ENCODE results near the gene COBLL1. TPM values are rescaled to one million over a fixed set of nuclear protein-coding genes. Genes with fewer than 3 reads are reported as not detected.

COBLL1 gene
- total and polyA plus RNA-seq, 2 donors (not counting 1 experiment from before 2014, with no cell fraction given) = 10.1 to 11.9 TPM

GRCh38 chr2:164642946-164643555, 198.6 kb downstream of the COBLL1 start:
- Histone ChIP-seq H3K79me2 (ENCODE audit: control insufficient read depth, insufficient read depth, low read length) (no peaks in the 10 kb centered on the region), H3K4me3 (replicated peaks in 1 of 4; ENCODE audit: control extremely low read depth in 1 of 4, insufficient read depth in 1 of 4, low read depth in 3 of 4, low read length in 4 of 4) (no peak overlapping the region), H4K20me1 (ENCODE audit: control insufficient read depth, extremely low read depth, insufficient read depth, low read length) (no peaks in the 10 kb centered on the region), H3K4me1 (ENCODE audit: control insufficient read depth, extremely low read depth, insufficient read depth, low read length) (no peaks in the 10 kb centered on the region), H3K9ac (ENCODE audit: insufficient read depth, low read length) (no peak overlapping the region), H3K27me3 (ENCODE audit: control insufficient read depth, insufficient read depth, low read length) (no peaks in the 10 kb centered on the region), H3K27ac (ENCODE audit: insufficient read depth, low read length) (no peak overlapping the region), H3K9me3 (ENCODE audit: control insufficient read depth, insufficient read depth, low read depth, low read length) (no peaks in the 10 kb centered on the region), H2AFZ (ENCODE audit: low read length) (no peak overlapping the region), H3K36me3 (ENCODE audit: control insufficient read depth, insufficient read depth, low read length) (no peaks in the 10 kb centered on the region), H3K4me2 (ENCODE audit: extremely low read depth, insufficient read depth, low read length) (no peak overlapping the region)
- TF ChIP-seq EZH2 (IDR thresholded peaks at IDR 0.05; ENCODE audit: low read length, missing control alignments) (no peak), CTCF (conservative IDR thresholded peaks at IDR 0.05 in 1 of 2, IDR thresholded peaks at IDR 0.05 in 1 of 2; ENCODE audit: low read depth in 1 of 2, low read length in 2 of 2) (no peak)
- DNase-seq (ENCODE audit: low read depth in 2 of 2) = no peak

- no peak overlapping the region for H2AFZ ChIP-seq (ENCODE audit: low read length)
Measured at GRCh38 chr2:164642268-164642667, 199.4 kb downstream of the COBLL1 start.

More at GRCh38 chr2:164642268-164642667, 199.4 kb downstream of the COBLL1 start:
- H3K4me2 ChIP-seq (ENCODE audit: extremely low read depth, insufficient read depth, low read length) = no peak overlapping the region
- no peak for DNase-seq (ENCODE audit: low read depth in 2 of 2)
- H3K27ac ChIP-seq (ENCODE audit: insufficient read depth, low read length) = no peak overlapping the region
- H3K36me3 ChIP-seq (ENCODE audit: control insufficient read depth, insufficient read depth, low read length) = no peaks in the 10 kb centered on the region
- TF ChIP-seq EZH2 (IDR thresholded peaks at IDR 0.05; ENCODE audit: low read length, missing control alignments) = no peak
- TF ChIP-seq CTCF (conservative IDR thresholded peaks at IDR 0.05 in 1 of 2, IDR thresholded peaks at IDR 0.05 in 1 of 2; ENCODE audit: low read depth in 1 of 2, low read length in 2 of 2) = no peak
- no peaks in the 10 kb centered on the region for H3K9me3 ChIP-seq (ENCODE audit: control insufficient read depth, insufficient read depth, low read depth, low read length)
- no peaks in the 10 kb centered on the region for H3K27me3 ChIP-seq (ENCODE audit: control insufficient read depth, insufficient read depth, low read length)
- no peak overlapping the region for H3K9ac ChIP-seq (ENCODE audit: insufficient read depth, low read length)
- H3K79me2 ChIP-seq (ENCODE audit: control insufficient read depth, insufficient read depth, low read length) = no peaks in the 10 kb centered on the region
- H4K20me1 ChIP-seq (ENCODE audit: control insufficient read depth, extremely low read depth, insufficient read depth, low read length) = no peaks in the 10 kb centered on the region
- H3K4me1 ChIP-seq (ENCODE audit: control insufficient read depth, extremely low read depth, insufficient read depth, low read length) = no peaks in the 10 kb centered on the region
- no peak overlapping the region for H3K4me3 ChIP-seq (replicated peaks in 1 of 4; ENCODE audit: control extremely low read depth in 1 of 4, insufficient read depth in 1 of 4, low read depth in 3 of 4, low read length in 4 of 4)

Other genes with a start within 250 kb of the COBLL1 start
- gene GRB14, start 220.3 kb downstream of the COBLL1 start, total RNA-seq = 0.26 and 0.33 TPM in 2 replicates
- gene GRB14, start 220.3 kb downstream of the COBLL1 start, polyA plus RNA-seq = 0.16 and 0.34 TPM in 2 replicates
- gene SLC38A11, start 113.7 kb upstream of the COBLL1 start, total RNA-seq = 0.26 and 0.50 TPM in 2 replicates
- 0.07 and 1.1 TPM in 2 replicates for gene SLC38A11, start 113.7 kb upstream of the COBLL1 start, polyA plus RNA-seq

Data from fibroblast of lung (primary cell).